Measurements from ENCODE around the gene CRADD.

DNA sequence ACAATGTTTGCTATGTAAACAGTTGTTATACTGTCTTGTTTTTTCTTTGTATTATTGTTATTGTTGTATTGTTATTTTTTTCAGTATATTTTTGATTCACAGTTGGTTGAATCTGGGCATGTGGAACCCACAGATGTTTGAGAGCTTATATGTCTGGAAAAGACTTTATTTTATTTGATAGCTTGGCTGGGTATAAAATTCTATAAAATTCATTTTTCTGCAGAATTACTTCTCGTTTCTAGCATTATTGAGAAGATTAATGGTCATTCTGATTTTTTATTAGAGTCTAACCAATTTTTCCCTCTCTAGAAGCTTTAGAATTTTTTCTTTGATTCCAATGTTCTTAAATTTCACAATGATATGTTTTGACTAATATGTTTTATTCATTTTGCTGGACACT is 188.6 kb downstream of the CRADD start:
- TF ChIP-seq, protein P1, sequence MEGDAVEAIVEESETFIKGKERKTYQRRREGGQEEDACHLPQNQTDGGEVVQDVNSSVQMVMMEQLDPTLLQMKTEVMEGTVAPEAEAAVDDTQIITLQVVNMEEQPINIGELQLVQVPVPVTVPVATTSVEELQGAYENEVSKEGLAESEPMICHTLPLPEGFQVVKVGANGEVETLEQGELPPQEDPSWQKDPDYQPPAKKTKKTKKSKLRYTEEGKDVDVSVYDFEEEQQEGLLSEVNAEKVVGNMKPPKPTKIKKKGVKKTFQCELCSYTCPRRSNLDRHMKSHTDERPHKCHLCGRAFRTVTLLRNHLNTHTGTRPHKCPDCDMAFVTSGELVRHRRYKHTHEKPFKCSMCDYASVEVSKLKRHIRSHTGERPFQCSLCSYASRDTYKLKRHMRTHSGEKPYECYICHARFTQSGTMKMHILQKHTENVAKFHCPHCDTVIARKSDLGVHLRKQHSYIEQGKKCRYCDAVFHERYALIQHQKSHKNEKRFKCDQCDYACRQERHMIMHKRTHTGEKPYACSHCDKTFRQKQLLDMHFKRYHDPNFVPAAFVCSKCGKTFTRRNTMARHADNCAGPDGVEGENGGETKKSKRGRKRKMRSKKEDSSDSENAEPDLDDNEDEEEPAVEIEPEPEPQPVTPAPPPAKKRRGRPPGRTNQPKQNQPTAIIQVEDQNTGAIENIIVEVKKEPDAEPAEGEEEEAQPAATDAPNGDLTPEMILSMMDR (IDR thresholded peaks at IDR 0.05), result no peak
- TF ChIP-seq POLR2A (IDR thresholded peaks at IDR 0.05), result no peak
